Measurements from ENCODE around the gene SYTL4. TPM values are rescaled to one million over a fixed set of nuclear protein-coding genes. Genes with fewer than 3 reads are reported as not detected.
"Not testable (repeated sequence)": the region's sequence is repeated elsewhere in the genome, so short reads cannot be mapped to it uniquely, and the experiment has no call there.

Gene SYTL4
- total RNA-seq, result 100 to 1,000 TPM in 1 of 4 donors, 10 to 100 TPM in 3; 32.9 to 338 (median 52.6) TPM

GRCh38 chrX:100731441-100732281, at the start of gene SYTL4:
TSS of gene SYTL4 (minus strand) at chrX:100732121. CDS start at chrX:100702037, 30,084 bp downstream.
- H3K4me1 ChIP-seq, result no peaks in the 10 kb centered on the region
- peak within 1 kb of the TSS; percentile 53 to 81 (median 70) for H3K4me3 ChIP-seq
- H3K27me3 ChIP-seq, result peaks cover 0 to 16% of the 10 kb centered on the region in 2 donors
- H3K27ac ChIP-seq, result peak within 1 kb of the TSS; percentile 7 to 87 (median 58)
- WGBS, 2 donors, result 6 to 37% methylated on average over 7 to 60 of the region's 60 CpGs
- TF ChIP-seq POLR2A (IDR thresholded peaks at IDR 0.05), result peak in 1 of 2 donors; percentile 26
- TF ChIP-seq CTCF (IDR thresholded peaks at IDR 0.05), result no peak
- peak in 1 of 2 donors; percentile 20 for TF ChIP-seq EP300 (IDR thresholded peaks at IDR 0.05)
- DNase-seq (ENCODE audit: low spot score in 2 of 2), result peak in 1 of 2 donors; percentile 28
- H3K36me3 ChIP-seq, result no peaks in the 10 kb centered on the region
- no peaks in the 10 kb centered on the region for H3K9me3 ChIP-seq

GRCh38 chrX:100769439-100769838, 37.5 kb upstream of the SYTL4 start:
- not testable (repeated sequence) for H3K9me3 ChIP-seq; H3K36me3 ChIP-seq; DNase-seq (ENCODE audit: low spot score in 2 of 2); H3K27me3 ChIP-seq; H3K4me3 ChIP-seq; H3K27ac ChIP-seq; H3K4me1 ChIP-seq
- WGBS, 2 donors, result 84 to 85% methylated on average over 6 of the region's 6 CpGs

DNA sequence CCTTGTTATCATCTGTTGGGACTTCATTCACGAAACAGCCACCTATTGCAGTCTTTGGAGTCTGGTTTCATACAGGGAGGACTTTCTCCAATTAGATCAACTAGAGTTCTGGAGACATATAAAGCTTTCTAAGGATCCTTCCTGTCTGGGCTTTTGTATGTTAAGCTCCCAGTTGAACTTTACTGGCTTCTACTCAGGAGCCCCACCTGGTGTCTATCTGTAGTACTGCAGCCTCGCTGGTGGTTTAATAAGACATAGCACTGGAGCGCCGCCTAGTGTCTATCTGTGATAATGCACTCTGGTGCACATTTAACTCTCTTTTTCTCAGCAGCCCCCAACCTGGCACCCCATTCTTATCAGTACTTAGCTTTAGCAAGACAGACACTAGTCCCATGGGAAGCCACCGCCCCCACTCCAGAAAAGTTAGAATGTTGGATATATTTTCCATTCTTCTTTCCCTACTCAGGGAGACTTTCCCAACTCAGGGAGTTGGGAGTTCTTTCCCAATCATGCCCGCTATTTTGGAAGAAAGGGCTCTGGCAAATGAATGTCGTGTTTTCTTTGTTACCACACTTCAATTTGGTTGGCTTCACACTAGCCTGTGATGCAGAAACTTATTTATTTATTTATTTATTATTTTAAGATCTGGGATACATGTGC, 36.9 kb upstream of the SYTL4 start:
- 24 to 33% methylated on average over 6 to 7 of the region's 7 CpGs for WGBS, 2 donors
- TF ChIP-seq CTCF (IDR thresholded peaks at IDR 0.05), result peak; percentile 93 to 98 (median 96)
- peak in 1 of 2 donors; percentile 21 for TF ChIP-seq EP300 (IDR thresholded peaks at IDR 0.05)
- TF ChIP-seq POLR2A (IDR thresholded peaks at IDR 0.05), result no peak
- Histone ChIP-seq H3K9me3 (peaks cover 0 to 6% (median 3%) of the 10 kb centered on the region in 4 donors), H3K27me3 (no peaks in the 10 kb centered on the region), H3K27ac (no peak overlapping the region), H3K4me1 (no peaks in the 10 kb centered on the region), H3K36me3 (no peaks in the 10 kb centered on the region), H3K4me3 (no peak overlapping the region)
- DNase-seq (ENCODE audit: low spot score in 2 of 2), result peak; percentile 87 to 98

GRCh38 chrX:100750883-100751282, 19.0 kb upstream of the SYTL4 start:
- H3K27me3 ChIP-seq, result peaks cover 0 to 5% of the 10 kb centered on the region in 2 donors
- DNase-seq (ENCODE audit: low spot score in 2 of 2), result no peak
- TF ChIP-seq EP300 (IDR thresholded peaks at IDR 0.05) (no peak), CTCF (IDR thresholded peaks at IDR 0.05) (no peak), POLR2A (IDR thresholded peaks at IDR 0.05) (no peak)
- whole genome bisulfite sequencing, 2 donors, result 40 to 54% methylated on average over 1 of the region's 1 CpG
- no peaks in the 10 kb centered on the region for H3K9me3 ChIP-seq
- H3K4me1 ChIP-seq, result peaks cover 0 to 7% (median 0%) of the 10 kb centered on the region in 4 donors
- H3K27ac ChIP-seq, result no peak overlapping the region
- H3K4me3 ChIP-seq, result no peak overlapping the region
- H3K36me3 ChIP-seq, result no peaks in the 10 kb centered on the region

GRCh38 chrX:100748108-100748507, 16.2 kb upstream of the SYTL4 start:
- H3K4me3 ChIP-seq, result no peak overlapping the region
- H3K27ac ChIP-seq, result peak overlapping the region in 2 of 4 donors; percentile 24 to 55
- DNase-seq (ENCODE audit: low spot score in 2 of 2), result no peak
- WGBS, 2 donors, result 46 to 49% methylated on average over 2 of the region's 2 CpGs
- TF ChIP-seq EP300 (IDR thresholded peaks at IDR 0.05), result no peak
- no peak for TF ChIP-seq POLR2A (IDR thresholded peaks at IDR 0.05)
- TF ChIP-seq CTCF (IDR thresholded peaks at IDR 0.05), result no peak
- H3K36me3 ChIP-seq, result no peaks in the 10 kb centered on the region
- H3K4me1 ChIP-seq, result peaks cover 0 to 17% (median 0%) of the 10 kb centered on the region in 4 donors
- no peaks in the 10 kb centered on the region for H3K9me3 ChIP-seq
- H3K27me3 ChIP-seq, result peaks cover 0 to 6% of the 10 kb centered on the region in 2 donors
